K562 (cell line): ENCODE results near the gene CFAP53. TPM values are rescaled to one million over a fixed set of nuclear protein-coding genes. Genes with fewer than 3 reads are reported as not detected.

Experiments used
- CHD2 ChIP-seq: IDR thresholded peaks from 2 replicates; pipeline ENCODE4 v1.6.1; 2011; ENCODE audit warnings: low read depth, low read length
- IFI16 ChIP-seq: fragments of 250-450 bp; sonication (Bioruptor Pico); IDR thresholded peaks from 2 replicates; pipeline ENCODE4 v2.1.2; 2022; ENCODE audit warnings: mild to moderate bottlenecking, inconsistent platforms
- KDM5B ChIP-seq: fragments of 200-600 bp; sonication (generic); IDR thresholded peaks from 2 replicates; pipeline ENCODE4 v1.6.1; 2012; ENCODE audit warnings: low read depth, mild to moderate bottlenecking, moderate library complexity, low read length, control low read depth, inconsistent platforms; ENCODE audit not compliant: insufficient replicate concordance
- MTA2 ChIP-seq: fragments of 450-650 bp; IDR thresholded peaks from 2 replicates; pipeline ENCODE4 v1.6.1; 2016; ENCODE audit warnings: low read depth
- NBN ChIP-seq: fragments of 450-650 bp; IDR thresholded peaks from 2 replicates; pipeline ENCODE4 v1.6.1; 2016; ENCODE audit warnings: low read depth, mild to moderate bottlenecking
- NEUROD1 ChIP-seq: fragments of 150-350 bp; IDR thresholded peaks from 2 replicates; pipeline ENCODE4 v1.6.1; 2014; ENCODE audit warnings: borderline replicate concordance, low read length, low read depth; ENCODE audit not compliant: partially characterized antibody
- NRF1 ChIP-seq, 2 experiments: fragments of 450-650 bp; IDR thresholded peaks in 1 of 2; conservative IDR thresholded peaks in 1 of 2; 2 replicates each; pipeline ENCODE4 v1.6.1; 2014; ENCODE audit warnings: mild to moderate bottlenecking in 2 of 2
- PHF8 ChIP-seq: fragments of 200-600 bp; sonication (generic); IDR thresholded peaks from 2 replicates; pipeline ENCODE4 v1.6.1; 2012; ENCODE audit warnings: mixed run types, mild to moderate bottlenecking, inconsistent platforms, low read length, moderate library complexity, borderline replicate concordance
- POLR2B ChIP-seq: fragments of 450-650 bp; IDR thresholded peaks from 2 replicates; pipeline ENCODE4 v1.6.1; 2018; ENCODE audit warnings: low read depth; ENCODE audit not compliant: partially characterized antibody
- TCF7 ChIP-seq: sonication (generic); IDR thresholded peaks from 2 replicates; pipeline ENCODE4 v1.6.1; 2016; ENCODE audit warnings: antibody characterized with exemption, borderline replicate concordance
- TEAD1 ChIP-seq, 2 experiments: fragments of 450-650 bp in 1 of 2; sonication (generic) in 1 of 2; formaldehyde crosslinking; IDR thresholded peaks; 2 replicates each; pipeline versions ENCODE4 v1.4.0 to v1.8.0; 2020 to 2022; ENCODE audit warnings: mild to moderate bottlenecking in 2 of 2, missing genetic modification reagents in 1 of 2
- polyA plus RNA-seq, 8 experiments: library from polyadenylated mRNA; depleted of rRNA in 4 of 8; stranded (reverse) in 5 of 8; unstranded in 3 of 8; fragments of >200 nt; fragmentation: Nextera tagmentation in 2 of 8; fragmentation: Illumina TruSeq in 1 of 8; extraction: Ambion mirVana in 2 of 8; extraction: Trizol in 1 of 8; gene quantifications; 2 replicates each; pipeline versions ENCODE4 v1.2.1 to v1.2.3, GENCODE V29; 2011 to 2014; ENCODE audit warnings: inconsistent platforms in 1 of 8, missing spikeins in 1 of 8
- total RNA-seq, 7 experiments: library from RNA; depleted of rRNA in 6 of 7; stranded (reverse); fragments of >200 nt in 6 of 7; fragmentation: Illumina TruSeq in 2 of 7; extraction: Trizol in 2 of 7; gene quantifications; 2 replicates each; pipeline versions ENCODE4 v1.2.1 to v1.2.3, GENCODE V29; 2011 to 2021; ENCODE audit warnings: low replicate concordance in 1 of 7
- TF ChIP-seq, protein P1 (sequence below): fragments of 450-650 bp; IDR thresholded peaks from 2 replicates; pipeline ENCODE4 v1.6.1; 2017; ENCODE audit warnings: antibody characterized with exemption, mild to moderate bottlenecking
- TF ChIP-seq, protein P2 (sequence below): fragments of 250-450 bp; sonication (Bioruptor Pico); IDR thresholded peaks from 2 replicates; pipeline ENCODE4 v1.4.0; 2020; ENCODE audit warnings: mild to moderate bottlenecking
- TF ChIP-seq, protein P3 (sequence below): fragments of 450-650 bp; IDR thresholded peaks from 2 replicates; pipeline ENCODE4 v1.6.1; 2018; ENCODE audit not compliant: partially characterized antibody
- TF ChIP-seq, protein P4 (sequence below): fragments of 450-650 bp; formaldehyde crosslinking; IDR thresholded peaks from 2 replicates; pipeline ENCODE4 v1.4.0; 2020; ENCODE audit warnings: mild to moderate bottlenecking, moderate library complexity

Gene CFAP53
- total and polyA plus RNA-seq, 9 of the 15 experiments (the other 6 are each of a cell fraction or from before 2014, with no cell fraction given) = 0.21 to 1.9 (median 1.2) TPM

DNA sequence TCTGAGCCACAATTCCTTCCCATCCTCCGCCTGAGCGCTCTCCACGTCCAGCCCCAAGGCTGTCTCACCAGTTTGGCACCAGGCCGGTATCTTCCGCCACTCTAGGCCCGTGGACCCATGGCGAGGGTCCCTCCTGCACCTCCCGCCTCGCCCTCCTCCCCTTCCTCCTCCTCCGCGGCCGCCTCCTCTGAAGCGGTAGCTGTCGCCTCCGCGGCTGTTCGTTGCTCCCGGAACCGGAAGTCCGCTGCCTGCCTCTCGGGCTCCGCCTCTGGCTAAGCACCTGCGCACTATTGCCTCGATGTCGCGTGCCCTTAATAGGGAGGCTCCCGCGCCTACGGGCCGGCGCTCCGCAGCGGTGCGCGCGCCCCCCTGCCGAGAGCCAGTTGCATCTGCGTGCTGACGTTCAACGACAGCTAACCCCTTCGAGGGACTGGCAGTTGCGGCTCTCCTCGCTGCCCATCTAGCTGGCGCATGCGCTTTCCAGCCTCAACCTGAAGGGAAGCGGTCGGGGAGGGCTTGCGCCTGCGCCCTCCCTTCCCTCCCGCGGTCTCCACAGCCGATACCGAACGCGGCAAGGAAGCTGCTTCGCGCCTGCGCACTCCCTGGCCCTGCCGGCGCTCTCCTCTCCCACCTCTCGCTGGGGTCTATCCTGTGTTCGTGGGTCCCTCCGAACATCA, 15.1 kb upstream of the CFAP53 start, which contains the start of gene MBD1 (continued):
- TF ChIP-seq, protein P1, sequence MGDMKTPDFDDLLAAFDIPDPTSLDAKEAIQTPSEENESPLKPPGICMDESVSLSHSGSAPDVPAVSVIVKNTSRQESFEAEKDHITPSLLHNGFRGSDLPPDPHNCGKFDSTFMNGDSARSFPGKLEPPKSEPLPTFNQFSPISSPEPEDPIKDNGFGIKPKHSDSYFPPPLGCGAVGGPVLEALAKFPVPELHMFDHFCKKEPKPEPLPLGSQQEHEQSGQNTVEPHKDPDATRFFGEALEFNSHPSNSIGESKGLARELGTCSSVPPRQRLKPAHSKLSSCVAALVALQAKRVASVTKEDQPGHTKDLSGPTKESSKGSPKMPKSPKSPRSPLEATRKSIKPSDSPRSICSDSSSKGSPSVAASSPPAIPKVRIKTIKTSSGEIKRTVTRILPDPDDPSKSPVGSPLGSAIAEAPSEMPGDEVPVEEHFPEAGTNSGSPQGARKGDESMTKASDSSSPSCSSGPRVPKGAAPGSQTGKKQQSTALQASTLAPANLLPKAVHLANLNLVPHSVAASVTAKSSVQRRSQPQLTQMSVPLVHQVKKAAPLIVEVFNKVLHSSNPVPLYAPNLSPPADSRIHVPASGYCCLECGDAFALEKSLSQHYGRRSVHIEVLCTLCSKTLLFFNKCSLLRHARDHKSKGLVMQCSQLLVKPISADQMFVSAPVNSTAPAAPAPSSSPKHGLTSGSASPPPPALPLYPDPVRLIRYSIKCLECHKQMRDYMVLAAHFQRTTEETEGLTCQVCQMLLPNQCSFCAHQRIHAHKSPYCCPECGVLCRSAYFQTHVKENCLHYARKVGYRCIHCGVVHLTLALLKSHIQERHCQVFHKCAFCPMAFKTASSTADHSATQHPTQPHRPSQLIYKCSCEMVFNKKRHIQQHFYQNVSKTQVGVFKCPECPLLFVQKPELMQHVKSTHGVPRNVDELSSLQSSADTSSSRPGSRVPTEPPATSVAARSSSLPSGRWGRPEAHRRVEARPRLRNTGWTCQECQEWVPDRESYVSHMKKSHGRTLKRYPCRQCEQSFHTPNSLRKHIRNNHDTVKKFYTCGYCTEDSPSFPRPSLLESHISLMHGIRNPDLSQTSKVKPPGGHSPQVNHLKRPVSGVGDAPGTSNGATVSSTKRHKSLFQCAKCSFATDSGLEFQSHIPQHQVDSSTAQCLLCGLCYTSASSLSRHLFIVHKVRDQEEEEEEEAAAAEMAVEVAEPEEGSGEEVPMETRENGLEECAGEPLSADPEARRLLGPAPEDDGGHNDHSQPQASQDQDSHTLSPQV = 0 out of 2 replicates have a peak, but pooled peaks have one; percentile 24
- 0 out of 2 replicates have a peak, but pooled peaks have one; percentile 27 for TF ChIP-seq NBN
- TF ChIP-seq, protein P2, sequence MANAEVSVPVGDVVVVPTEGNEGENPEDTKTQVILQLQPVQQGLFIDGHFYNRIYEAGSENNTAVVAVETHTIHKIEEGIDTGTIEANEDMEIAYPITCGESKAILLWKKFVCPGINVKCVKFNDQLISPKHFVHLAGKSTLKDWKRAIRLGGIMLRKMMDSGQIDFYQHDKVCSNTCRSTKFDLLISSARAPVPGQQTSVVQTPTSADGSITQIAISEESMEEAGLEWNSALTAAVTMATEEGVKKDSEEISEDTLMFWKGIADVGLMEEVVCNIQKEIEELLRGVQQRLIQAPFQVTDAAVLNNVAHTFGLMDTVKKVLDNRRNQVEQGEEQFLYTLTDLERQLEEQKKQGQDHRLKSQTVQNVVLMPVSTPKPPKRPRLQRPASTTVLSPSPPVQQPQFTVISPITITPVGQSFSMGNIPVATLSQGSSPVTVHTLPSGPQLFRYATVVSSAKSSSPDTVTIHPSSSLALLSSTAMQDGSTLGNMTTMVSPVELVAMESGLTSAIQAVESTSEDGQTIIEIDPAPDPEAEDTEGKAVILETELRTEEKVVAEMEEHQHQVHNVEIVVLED = peak; percentile 83
- no peak for TF ChIP-seq MTA2
- peak; percentile 98 to 99 for TF ChIP-seq NRF1 (conservative IDR thresholded peaks at IDR 0.05 in 1 of 2, IDR thresholded peaks at IDR 0.05 in 1 of 2)
- peak; percentile 13 for TF ChIP-seq NEUROD1
- TF ChIP-seq KDM5B = peak; percentile 88
- TF ChIP-seq TCF7 = no peak
- peak in 1 of 2 experiments; percentile 68; a peak in 1 of 4 replicates for TF ChIP-seq TEAD1 (CRISPR knock-in tag; IDR thresholded peaks at IDR 0.05)
- peak; percentile 92 for TF ChIP-seq PHF8
- peak; percentile 81 for TF ChIP-seq POLR2B
- peak; percentile 42; the same call in 1 of the 2 replicates for TF ChIP-seq CHD2
- TF ChIP-seq, protein P3, sequence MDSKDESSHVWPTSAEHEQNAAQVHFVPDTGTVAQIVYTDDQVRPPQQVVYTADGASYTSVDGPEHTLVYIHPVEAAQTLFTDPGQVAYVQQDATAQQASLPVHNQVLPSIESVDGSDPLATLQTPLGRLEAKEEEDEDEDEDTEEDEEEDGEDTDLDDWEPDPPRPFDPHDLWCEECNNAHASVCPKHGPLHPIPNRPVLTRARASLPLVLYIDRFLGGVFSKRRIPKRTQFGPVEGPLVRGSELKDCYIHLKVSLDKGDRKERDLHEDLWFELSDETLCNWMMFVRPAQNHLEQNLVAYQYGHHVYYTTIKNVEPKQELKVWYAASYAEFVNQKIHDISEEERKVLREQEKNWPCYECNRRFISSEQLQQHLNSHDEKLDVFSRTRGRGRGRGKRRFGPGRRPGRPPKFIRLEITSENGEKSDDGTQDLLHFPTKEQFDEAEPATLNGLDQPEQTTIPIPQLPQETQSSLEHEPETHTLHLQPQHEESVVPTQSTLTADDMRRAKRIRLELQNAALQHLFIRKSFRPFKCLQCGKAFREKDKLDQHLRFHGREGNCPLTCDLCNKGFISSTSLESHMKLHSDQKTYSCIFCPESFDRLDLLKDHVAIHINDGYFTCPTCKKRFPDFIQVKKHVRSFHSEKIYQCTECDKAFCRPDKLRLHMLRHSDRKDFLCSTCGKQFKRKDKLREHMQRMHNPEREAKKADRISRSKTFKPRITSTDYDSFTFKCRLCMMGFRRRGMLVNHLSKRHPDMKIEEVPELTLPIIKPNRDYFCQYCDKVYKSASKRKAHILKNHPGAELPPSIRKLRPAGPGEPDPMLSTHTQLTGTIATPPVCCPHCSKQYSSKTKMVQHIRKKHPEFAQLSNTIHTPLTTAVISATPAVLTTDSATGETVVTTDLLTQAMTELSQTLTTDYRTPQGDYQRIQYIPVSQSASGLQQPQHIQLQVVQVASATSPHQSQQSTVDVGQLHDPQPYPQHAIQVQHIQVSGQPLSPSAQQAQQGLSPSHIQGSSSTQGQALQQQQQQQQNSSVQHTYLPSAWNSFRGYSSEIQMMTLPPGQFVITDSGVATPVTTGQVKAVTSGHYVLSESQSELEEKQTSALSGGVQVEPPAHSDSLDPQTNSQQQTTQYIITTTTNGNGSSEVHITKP = peak; percentile 30
- TF ChIP-seq, protein P4, sequence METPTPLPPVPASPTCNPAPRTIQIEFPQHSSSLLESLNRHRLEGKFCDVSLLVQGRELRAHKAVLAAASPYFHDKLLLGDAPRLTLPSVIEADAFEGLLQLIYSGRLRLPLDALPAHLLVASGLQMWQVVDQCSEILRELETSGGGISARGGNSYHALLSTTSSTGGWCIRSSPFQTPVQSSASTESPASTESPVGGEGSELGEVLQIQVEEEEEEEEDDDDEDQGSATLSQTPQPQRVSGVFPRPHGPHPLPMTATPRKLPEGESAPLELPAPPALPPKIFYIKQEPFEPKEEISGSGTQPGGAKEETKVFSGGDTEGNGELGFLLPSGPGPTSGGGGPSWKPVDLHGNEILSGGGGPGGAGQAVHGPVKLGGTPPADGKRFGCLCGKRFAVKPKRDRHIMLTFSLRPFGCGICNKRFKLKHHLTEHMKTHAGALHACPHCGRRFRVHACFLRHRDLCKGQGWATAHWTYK = peak; percentile 9; the same call in 1 of the 2 replicates
- no peak for TF ChIP-seq IFI16
